H1 (cell line): ENCODE measurements around the gene NPC2.

Experiments used
- CTCF ChIP-seq, 3 experiments: IDR thresholded peaks; 1 replicate in 2 of 3; 2 replicates in 1 of 3; pipeline versions ENCODE4 v1.5.1 to v1.6.1; 2011; ENCODE audit warnings: low read length in 3 of 3, mild to moderate bottlenecking in 3 of 3, inconsistent platforms in 2 of 3, low read depth in 1 of 3, moderate library complexity in 1 of 3; ENCODE audit not compliant: insufficient read depth in 1 of 3; ENCODE audit errors: control extremely low read depth in 1 of 3
- E2F6 ChIP-seq: IDR thresholded peaks from 2 replicates; pipeline ENCODE4 v1.6.1; 2012; ENCODE audit warnings: inconsistent platforms
- EP300 ChIP-seq, 2 experiments: IDR thresholded peaks; 1 replicate in 1 of 2; 2 replicates in 1 of 2; pipeline ENCODE4 v1.6.1; 2011 to 2012; ENCODE audit warnings: low read depth in 2 of 2, low read length in 2 of 2, mild to moderate bottlenecking in 2 of 2, borderline replicate concordance in 1 of 2, inconsistent platforms in 1 of 2, moderate library complexity in 1 of 2
- MAX ChIP-seq: IDR thresholded peaks from 2 replicates; pipeline ENCODE4 v1.6.1; 2012; ENCODE audit warnings: inconsistent platforms
- POLR2A ChIP-seq, 2 experiments: IDR thresholded peaks; 1 replicate in 1 of 2; 2 replicates in 1 of 2; pipeline ENCODE4 v1.6.1; 2011; ENCODE audit warnings: low read depth in 2 of 2, low read length in 2 of 2, mild to moderate bottlenecking in 2 of 2; ENCODE audit errors: control extremely low read depth in 1 of 2
- POLR2AphosphoS5 ChIP-seq: IDR thresholded peaks from 2 replicates; pipeline ENCODE4 v1.6.1; 2011; ENCODE audit warnings: low read depth, low read length
- RBBP5 ChIP-seq: IDR thresholded peaks from 2 replicates; pipeline ENCODE4 v1.7.1; 2012; ENCODE audit warnings: low read depth, mild to moderate bottlenecking, inconsistent platforms, low read length, moderate library complexity, borderline replicate concordance
- RXRA ChIP-seq: IDR thresholded peaks from 2 replicates; pipeline ENCODE4 v1.6.1; 2011; ENCODE audit warnings: low read depth, mild to moderate bottlenecking, low read length, moderate library complexity; ENCODE audit not compliant: insufficient read depth
- SP1 ChIP-seq: IDR thresholded peaks from 2 replicates; pipeline ENCODE4 v1.6.1; 2011; ENCODE audit warnings: low read depth, low read length
- USF2 ChIP-seq: IDR thresholded peaks from 2 replicates; pipeline ENCODE4 v1.6.1; 2011; ENCODE audit warnings: low read length, improper control_type of control experiment
- YY1 ChIP-seq: IDR thresholded peaks from 2 replicates; pipeline ENCODE4 v1.6.1; 2011; ENCODE audit warnings: low read depth, mild to moderate bottlenecking, low read length

- TF ChIP-seq SP1 (no peak), RXRA (no peak), RBBP5 (no peak), YY1 (peak; percentile 63; the same call in 1 of the 2 replicates), POLR2A (IDR thresholded peaks at IDR 0.05; ENCODE audit: control extremely low read depth in 1 of 2, low read depth in 2 of 2, low read length in 2 of 2) (no peak), EP300 (IDR thresholded peaks at IDR 0.05; ENCODE audit: borderline replicate concordance in 1 of 2, low read depth in 2 of 2, low read length in 2 of 2) (no peak), CTCF (IDR thresholded peaks at IDR 0.05; ENCODE audit: control extremely low read depth in 1 of 3, insufficient read depth in 1 of 3, low read depth in 1 of 3, low read length in 3 of 3) (no peak), MAX (no peak), E2F6 (no peak), POLR2AphosphoS5 (no peak), USF2 (no peak)
Observed at GRCh38 chr14:74437496-74438053, 55.5 kb downstream of the NPC2 start.
